GM18868 (cell line): Measurements from ENCODE around the gene CTBP1.

Experiments used
- ATAC-seq: cut with Tn5 transposase; IDR thresholded peaks from one replicate; pipeline ENCODE4 v1.9.1; 2021; ENCODE audit warnings: mild to moderate bottlenecking, moderate library complexity; ENCODE audit not compliant: unreplicated experiment

CTBP1 gene

GRCh38 chr4:1285151-1285789 lies 36.3 kb upstream of the CTBP1 start:
- no peak for ATAC-seq

GRCh38 chr4:1283711-1284110 lies 34.8 kb upstream of the CTBP1 start:
- ATAC-seq: no peak

GRCh38 chr4:1279253-1279652 lies 30.3 kb upstream of the CTBP1 start:
- ATAC-seq: no peak

GRCh38 chr4:1277667-1278665 lies 29.0 kb upstream of the CTBP1 start:
- no peak for ATAC-seq

GRCh38 chr4:1276984-1277383 lies 28.1 kb upstream of the CTBP1 start:
- ATAC-seq: no peak

- no peak for ATAC-seq
Observed at GRCh38 chr4:1274871-1275270, 25.9 kb upstream of the CTBP1 start.

GRCh38 chr4:1271686-1272085 lies 22.8 kb upstream of the CTBP1 start:
- ATAC-seq: no peak

- ATAC-seq: no peak
Observed at GRCh38 chr4:1269209-1269608, 20.3 kb upstream of the CTBP1 start.

GRCh38 chr4:1266881-1267763 lies 18.2 kb upstream of the CTBP1 start:
- ATAC-seq: no peak

GRCh38 chr4:1265351-1265750 lies 16.4 kb upstream of the CTBP1 start:
- no peak for ATAC-seq

GRCh38 chr4:1264942-1265341 lies 16.0 kb upstream of the CTBP1 start:
- ATAC-seq: no peak

GRCh38 chr4:1261107-1261928 lies 12.4 kb upstream of the CTBP1 start:
- no peak for ATAC-seq

- no peak for ATAC-seq
Observed at GRCh38 chr4:1260418-1261106, 11.6 kb upstream of the CTBP1 start.

- ATAC-seq: no peak
Observed at GRCh38 chr4:1259966-1260365, 11.0 kb upstream of the CTBP1 start.

- ATAC-seq: no peak
Observed at GRCh38 chr4:1258457-1258856, 9.5 kb upstream of the CTBP1 start.

GRCh38 chr4:1255699-1256098 lies 6.8 kb upstream of the CTBP1 start:
- no peak for ATAC-seq

- ATAC-seq: no peak
Observed at GRCh38 chr4:1255151-1255550, 6.2 kb upstream of the CTBP1 start.

GRCh38 chr4:1253831-1254230 lies 4.9 kb upstream of the CTBP1 start:
- ATAC-seq: no peak

GRCh38 chr4:1252928-1253492 lies 4.1 kb upstream of the CTBP1 start:
- no peak for ATAC-seq

GRCh38 chr4:1251773-1252066 lies 2.8 kb upstream of the CTBP1 start:
- ATAC-seq: no peak
